Peyer's patch (tissue), 4 donors: Measurements from ENCODE around the gene MAP2K5. TPM values are rescaled to one million over a fixed set of nuclear protein-coding genes. Genes with fewer than 3 reads are reported as not detected.

Source experiments
- DNase-seq, 3 donors: peaks; one replicate each; pipeline ENCODE4 v3.0.0-alpha.2; 2017 to 2019
- H3K27ac ChIP-seq, 4 donors: fragments of 200-600 bp; sonication (generic); one replicate each; pipeline ENCODE4 v1.5.1; 2016 to 2019
- H3K27me3 ChIP-seq, 2 donors: fragments of 200-600 bp; sonication (generic); one replicate each; pipeline ENCODE4 v1.5.1; 2019
- H3K36me3 ChIP-seq, 3 donors: fragments of 200-600 bp; sonication (generic); one replicate each; pipeline ENCODE4 v1.5.1; 2016 to 2019
- H3K4me1 ChIP-seq, 4 donors: fragments of 200-600 bp; sonication (generic); one replicate each; pipeline ENCODE4 v1.5.1; 2016 to 2019
- H3K4me3 ChIP-seq, 4 donors: fragments of 200-600 bp; sonication (generic); 1 replicate in 3 of 4; 2 replicates in 1 of 4; pipeline ENCODE4 v1.5.1; 2016 to 2019; ENCODE audit warnings: mild to moderate bottlenecking in 1 of 4
- H3K9me3 ChIP-seq, 4 donors: fragments of 200-600 bp; sonication (generic); one replicate each; pipeline ENCODE4 v1.5.1; 2016 to 2019; ENCODE audit warnings: mild to moderate bottlenecking in 1 of 4
- CTCF ChIP-seq, 6 experiments: fragments of 450-650 bp in 4 of 6; fragments of 200-600 bp in 2 of 6; sonication (generic) in 1 of 6; IDR thresholded peaks; one replicate each; pipeline ENCODE4 v1.5.1; 2017 to 2019; ENCODE audit warnings: antibody characterized with exemption in 6 of 6, mild to moderate bottlenecking in 3 of 6, moderate library complexity in 1 of 6
- POLR2A ChIP-seq, 2 donors: fragments of 450-650 bp; IDR thresholded peaks; one replicate each; pipeline ENCODE4 v1.5.1; 2017; ENCODE audit warnings: antibody characterized with exemption in 2 of 2, mild to moderate bottlenecking in 2 of 2, moderate library complexity in 2 of 2
- total RNA-seq, 4 donors: library from RNA; depleted of rRNA; stranded (reverse); fragments of >200 nt; gene quantifications; one replicate each; pipeline ENCODE4 v1.1.0, GENCODE V29; 2016

MAP2K5 gene
- total RNA-seq, 4 donors from 2014 or later = 14.0 to 50.3 (median 21.2) TPM

- Histone ChIP-seq H3K4me1 (no peaks in the 10 kb centered on the region), H3K27me3 (no peaks in the 10 kb centered on the region), H3K27ac (no peak overlapping the region), H3K36me3 (peaks cover 0 to 6% (median 0%) of the 10 kb centered on the region in 3 donors), H3K9me3 (no peaks in the 10 kb centered on the region), H3K4me3 (no peak overlapping the region)
- no peak for DNase-seq
- no peak for TF ChIP-seq CTCF (IDR thresholded peaks at IDR 0.05)
- no peak for TF ChIP-seq POLR2A (IDR thresholded peaks at IDR 0.05)
Measured at GRCh38 chr15:67563092-67563491, 20.6 kb downstream of the MAP2K5 start.

DNA sequence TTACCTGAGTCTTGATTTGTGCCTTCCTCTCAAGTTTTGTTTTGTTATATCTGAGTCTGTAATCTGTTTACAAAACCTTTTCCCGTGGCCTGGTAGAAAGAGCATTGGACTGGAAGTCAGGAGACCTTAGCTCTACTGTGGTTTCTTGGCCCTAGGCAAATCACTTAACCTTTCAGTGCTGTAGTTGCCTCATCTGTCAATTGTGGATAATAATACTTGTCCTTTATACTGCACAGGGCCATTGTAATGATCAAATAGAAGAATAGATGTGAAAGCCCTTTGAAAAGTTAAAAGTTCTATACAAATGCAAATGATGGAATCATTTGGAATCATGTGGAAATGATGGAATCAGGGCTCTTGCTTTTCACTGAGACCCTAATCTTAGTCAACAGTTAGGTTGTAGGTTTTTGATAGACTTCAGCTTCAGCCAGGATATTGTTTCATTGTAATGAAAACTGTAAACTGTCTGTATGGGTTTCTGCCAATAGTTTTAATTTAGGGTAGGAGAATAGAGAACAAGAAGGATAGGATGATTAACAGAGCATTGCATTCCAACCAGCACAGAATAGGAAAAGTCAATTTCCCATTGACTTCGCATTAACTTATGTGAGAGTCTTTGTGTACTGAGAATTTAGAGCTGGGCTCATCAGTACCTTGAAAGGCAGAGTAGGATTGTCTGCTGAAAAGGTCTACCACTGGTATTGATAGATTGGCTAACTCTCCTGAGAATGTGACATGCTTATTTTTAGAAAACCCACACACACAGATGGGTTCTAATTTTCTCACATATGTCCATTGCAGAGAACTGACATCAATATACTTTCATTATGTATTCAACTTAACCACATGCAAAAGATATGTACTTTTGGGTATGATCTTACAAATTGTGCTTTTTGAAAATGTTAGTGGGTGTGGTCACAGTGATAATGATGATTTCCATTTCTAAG is 21.8 kb downstream of the MAP2K5 start:
- Histone ChIP-seq H3K9me3 (no peaks in the 10 kb centered on the region), H3K27ac (no peak overlapping the region), H3K4me3 (no peak overlapping the region), H3K27me3 (no peaks in the 10 kb centered on the region), H3K4me1 (no peaks in the 10 kb centered on the region), H3K36me3 (peaks cover 0 to 6% (median 0%) of the 10 kb centered on the region in 3 donors)
- no peak for DNase-seq
- TF ChIP-seq POLR2A (IDR thresholded peaks at IDR 0.05) = no peak
- no peak for TF ChIP-seq CTCF (IDR thresholded peaks at IDR 0.05)

- DNase-seq = no peak
- H3K4me3 ChIP-seq = no peak overlapping the region
- H3K4me1 ChIP-seq = peaks cover 0 to 4% (median under 1%) of the 10 kb centered on the region in 4 donors
- H3K9me3 ChIP-seq = no peaks in the 10 kb centered on the region
- TF ChIP-seq POLR2A (IDR thresholded peaks at IDR 0.05) (no peak), CTCF (IDR thresholded peaks at IDR 0.05) (no peak)
- peaks cover 0 to 6% (median 0%) of the 10 kb centered on the region in 3 donors for H3K36me3 ChIP-seq
- no peaks in the 10 kb centered on the region for H3K27me3 ChIP-seq
- no peak overlapping the region for H3K27ac ChIP-seq
Measured at GRCh38 chr15:67564968-67565345, 22.5 kb downstream of the MAP2K5 start.

- Histone ChIP-seq H3K4me3 (no peak overlapping the region), H3K27ac (peak overlapping the region in 1 of 4 donors; percentile 58)
Measured at GRCh38 chr15:67569668-67570067, 27.2 kb downstream of the MAP2K5 start.

More at GRCh38 chr15:67569668-67570067, 27.2 kb downstream of the MAP2K5 start:
- no peaks in the 10 kb centered on the region for H3K36me3 ChIP-seq
- TF ChIP-seq POLR2A (IDR thresholded peaks at IDR 0.05) (no peak), CTCF (IDR thresholded peaks at IDR 0.05) (no peak)
- DNase-seq = no peak
- no peaks in the 10 kb centered on the region for H3K9me3 ChIP-seq
- H3K4me1 ChIP-seq = peaks cover 0 to 12% (median 2%) of the 10 kb centered on the region in 4 donors
- H3K27me3 ChIP-seq = no peaks in the 10 kb centered on the region
